ENCODE measurements around the gene KBTBD12. TPM values are rescaled to one million over a fixed set of nuclear protein-coding genes. Genes with fewer than 3 reads are reported as not detected.

Gene KBTBD12
- total and polyA plus RNA-seq, 2 of the 13 experiments (the other 11 are each of a cell fraction or from before 2014, with no cell fraction given): not detected

DNA sequence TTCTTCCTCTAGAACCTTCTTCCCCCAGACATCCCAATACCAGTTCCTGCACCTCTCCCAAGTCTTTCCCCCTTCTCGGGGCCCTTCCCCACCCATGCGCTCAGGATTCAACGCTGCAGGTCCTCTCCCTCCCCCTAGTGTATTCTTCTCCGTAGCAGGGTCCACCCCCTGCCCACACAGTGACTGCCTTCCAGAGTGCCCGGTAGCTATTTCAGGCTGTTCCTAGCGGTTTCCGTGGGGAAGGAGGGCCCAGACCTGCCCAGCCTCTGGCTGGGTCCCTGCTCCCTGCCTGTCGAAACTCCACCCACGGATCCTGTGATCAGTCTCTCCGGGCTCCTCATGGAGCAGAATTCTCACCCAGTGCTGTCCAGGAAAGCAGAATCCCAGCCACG is 92.0 kb downstream of the KBTBD12 start (continued):
- TF ChIP-seq, protein P1, sequence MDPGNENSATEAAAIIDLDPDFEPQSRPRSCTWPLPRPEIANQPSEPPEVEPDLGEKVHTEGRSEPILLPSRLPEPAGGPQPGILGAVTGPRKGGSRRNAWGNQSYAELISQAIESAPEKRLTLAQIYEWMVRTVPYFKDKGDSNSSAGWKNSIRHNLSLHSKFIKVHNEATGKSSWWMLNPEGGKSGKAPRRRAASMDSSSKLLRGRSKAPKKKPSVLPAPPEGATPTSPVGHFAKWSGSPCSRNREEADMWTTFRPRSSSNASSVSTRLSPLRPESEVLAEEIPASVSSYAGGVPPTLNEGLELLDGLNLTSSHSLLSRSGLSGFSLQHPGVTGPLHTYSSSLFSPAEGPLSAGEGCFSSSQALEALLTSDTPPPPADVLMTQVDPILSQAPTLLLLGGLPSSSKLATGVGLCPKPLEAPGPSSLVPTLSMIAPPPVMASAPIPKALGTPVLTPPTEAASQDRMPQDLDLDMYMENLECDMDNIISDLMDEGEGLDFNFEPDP (CRISPR knock-in tag; conservative IDR thresholded peaks at IDR 0.05): no peak
- no peak for TF ChIP-seq ZNF468 (CRISPR knock-in tag; IDR thresholded peaks at IDR 0.05)
- TF ChIP-seq, protein P2, sequence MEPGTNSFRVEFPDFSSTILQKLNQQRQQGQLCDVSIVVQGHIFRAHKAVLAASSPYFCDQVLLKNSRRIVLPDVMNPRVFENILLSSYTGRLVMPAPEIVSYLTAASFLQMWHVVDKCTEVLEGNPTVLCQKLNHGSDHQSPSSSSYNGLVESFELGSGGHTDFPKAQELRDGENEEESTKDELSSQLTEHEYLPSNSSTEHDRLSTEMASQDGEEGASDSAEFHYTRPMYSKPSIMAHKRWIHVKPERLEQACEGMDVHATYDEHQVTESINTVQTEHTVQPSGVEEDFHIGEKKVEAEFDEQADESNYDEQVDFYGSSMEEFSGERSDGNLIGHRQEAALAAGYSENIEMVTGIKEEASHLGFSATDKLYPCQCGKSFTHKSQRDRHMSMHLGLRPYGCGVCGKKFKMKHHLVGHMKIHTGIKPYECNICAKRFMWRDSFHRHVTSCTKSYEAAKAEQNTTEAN (CRISPR knock-in tag; conservative IDR thresholded peaks at IDR 0.05): no peak
- TF ChIP-seq, protein P3, sequence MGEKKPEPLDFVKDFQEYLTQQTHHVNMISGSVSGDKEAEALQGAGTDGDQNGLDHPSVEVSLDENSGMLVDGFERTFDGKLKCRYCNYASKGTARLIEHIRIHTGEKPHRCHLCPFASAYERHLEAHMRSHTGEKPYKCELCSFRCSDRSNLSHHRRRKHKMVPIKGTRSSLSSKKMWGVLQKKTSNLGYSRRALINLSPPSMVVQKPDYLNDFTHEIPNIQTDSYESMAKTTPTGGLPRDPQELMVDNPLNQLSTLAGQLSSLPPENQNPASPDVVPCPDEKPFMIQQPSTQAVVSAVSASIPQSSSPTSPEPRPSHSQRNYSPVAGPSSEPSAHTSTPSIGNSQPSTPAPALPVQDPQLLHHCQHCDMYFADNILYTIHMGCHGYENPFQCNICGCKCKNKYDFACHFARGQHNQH (CRISPR knock-in tag; IDR thresholded peaks at IDR 0.05): no peak
- TF ChIP-seq, protein P4, sequence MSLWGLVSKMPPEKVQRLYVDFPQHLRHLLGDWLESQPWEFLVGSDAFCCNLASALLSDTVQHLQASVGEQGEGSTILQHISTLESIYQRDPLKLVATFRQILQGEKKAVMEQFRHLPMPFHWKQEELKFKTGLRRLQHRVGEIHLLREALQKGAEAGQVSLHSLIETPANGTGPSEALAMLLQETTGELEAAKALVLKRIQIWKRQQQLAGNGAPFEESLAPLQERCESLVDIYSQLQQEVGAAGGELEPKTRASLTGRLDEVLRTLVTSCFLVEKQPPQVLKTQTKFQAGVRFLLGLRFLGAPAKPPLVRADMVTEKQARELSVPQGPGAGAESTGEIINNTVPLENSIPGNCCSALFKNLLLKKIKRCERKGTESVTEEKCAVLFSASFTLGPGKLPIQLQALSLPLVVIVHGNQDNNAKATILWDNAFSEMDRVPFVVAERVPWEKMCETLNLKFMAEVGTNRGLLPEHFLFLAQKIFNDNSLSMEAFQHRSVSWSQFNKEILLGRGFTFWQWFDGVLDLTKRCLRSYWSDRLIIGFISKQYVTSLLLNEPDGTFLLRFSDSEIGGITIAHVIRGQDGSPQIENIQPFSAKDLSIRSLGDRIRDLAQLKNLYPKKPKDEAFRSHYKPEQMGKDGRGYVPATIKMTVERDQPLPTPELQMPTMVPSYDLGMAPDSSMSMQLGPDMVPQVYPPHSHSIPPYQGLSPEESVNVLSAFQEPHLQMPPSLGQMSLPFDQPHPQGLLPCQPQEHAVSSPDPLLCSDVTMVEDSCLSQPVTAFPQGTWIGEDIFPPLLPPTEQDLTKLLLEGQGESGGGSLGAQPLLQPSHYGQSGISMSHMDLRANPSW (CRISPR knock-in tag; IDR thresholded peaks at IDR 0.05; ENCODE audit: borderline replicate concordance): no peak
- TF ChIP-seq MZF1 (CRISPR knock-in tag; IDR thresholded peaks at IDR 0.05; ENCODE audit: borderline replicate concordance): no peak
- TF ChIP-seq MEIS2 (CRISPR knock-in tag; IDR thresholded peaks at IDR 0.05): no peak
- TF ChIP-seq, protein P5, sequence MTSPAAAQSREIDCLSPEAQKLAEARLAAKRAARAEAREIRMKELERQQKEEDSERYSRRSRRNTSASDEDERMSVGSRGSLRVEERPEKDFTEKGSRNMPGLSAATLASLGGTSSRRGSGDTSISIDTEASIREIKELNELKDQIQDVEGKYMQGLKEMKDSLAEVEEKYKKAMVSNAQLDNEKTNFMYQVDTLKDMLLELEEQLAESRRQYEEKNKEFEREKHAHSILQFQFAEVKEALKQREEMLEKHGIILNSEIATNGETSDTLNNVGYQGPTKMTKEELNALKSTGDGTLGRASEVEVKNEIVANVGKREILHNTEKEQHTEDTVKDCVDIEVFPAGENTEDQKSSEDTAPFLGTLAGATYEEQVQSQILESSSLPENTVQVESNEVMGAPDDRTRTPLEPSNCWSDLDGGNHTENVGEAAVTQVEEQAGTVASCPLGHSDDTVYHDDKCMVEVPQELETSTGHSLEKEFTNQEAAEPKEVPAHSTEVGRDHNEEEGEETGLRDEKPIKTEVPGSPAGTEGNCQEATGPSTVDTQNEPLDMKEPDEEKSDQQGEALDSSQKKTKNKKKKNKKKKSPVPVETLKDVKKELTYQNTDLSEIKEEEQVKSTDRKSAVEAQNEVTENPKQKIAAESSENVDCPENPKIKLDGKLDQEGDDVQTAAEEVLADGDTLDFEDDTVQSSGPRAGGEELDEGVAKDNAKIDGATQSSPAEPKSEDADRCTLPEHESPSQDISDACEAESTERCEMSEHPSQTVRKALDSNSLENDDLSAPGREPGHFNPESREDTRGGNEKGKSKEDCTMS (CRISPR knock-in tag; conservative IDR thresholded peaks at IDR 0.05): no peak
- no peak for TF ChIP-seq CENPT (CRISPR knock-in tag; IDR thresholded peaks at IDR 0.05; ENCODE audit: low read depth)
- TF ChIP-seq ZNF225 (CRISPR knock-in tag; IDR thresholded peaks at IDR 0.05): no peak
- TF ChIP-seq, protein P6, sequence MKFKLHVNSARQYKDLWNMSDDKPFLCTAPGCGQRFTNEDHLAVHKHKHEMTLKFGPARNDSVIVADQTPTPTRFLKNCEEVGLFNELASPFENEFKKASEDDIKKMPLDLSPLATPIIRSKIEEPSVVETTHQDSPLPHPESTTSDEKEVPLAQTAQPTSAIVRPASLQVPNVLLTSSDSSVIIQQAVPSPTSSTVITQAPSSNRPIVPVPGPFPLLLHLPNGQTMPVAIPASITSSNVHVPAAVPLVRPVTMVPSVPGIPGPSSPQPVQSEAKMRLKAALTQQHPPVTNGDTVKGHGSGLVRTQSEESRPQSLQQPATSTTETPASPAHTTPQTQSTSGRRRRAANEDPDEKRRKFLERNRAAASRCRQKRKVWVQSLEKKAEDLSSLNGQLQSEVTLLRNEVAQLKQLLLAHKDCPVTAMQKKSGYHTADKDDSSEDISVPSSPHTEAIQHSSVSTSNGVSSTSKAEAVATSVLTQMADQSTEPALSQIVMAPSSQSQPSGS (CRISPR knock-in tag; IDR thresholded peaks at IDR 0.05): no peak
- no peak for TF ChIP-seq ELF3 (CRISPR knock-in tag; IDR thresholded peaks at IDR 0.05)
- TF ChIP-seq, protein P7, sequence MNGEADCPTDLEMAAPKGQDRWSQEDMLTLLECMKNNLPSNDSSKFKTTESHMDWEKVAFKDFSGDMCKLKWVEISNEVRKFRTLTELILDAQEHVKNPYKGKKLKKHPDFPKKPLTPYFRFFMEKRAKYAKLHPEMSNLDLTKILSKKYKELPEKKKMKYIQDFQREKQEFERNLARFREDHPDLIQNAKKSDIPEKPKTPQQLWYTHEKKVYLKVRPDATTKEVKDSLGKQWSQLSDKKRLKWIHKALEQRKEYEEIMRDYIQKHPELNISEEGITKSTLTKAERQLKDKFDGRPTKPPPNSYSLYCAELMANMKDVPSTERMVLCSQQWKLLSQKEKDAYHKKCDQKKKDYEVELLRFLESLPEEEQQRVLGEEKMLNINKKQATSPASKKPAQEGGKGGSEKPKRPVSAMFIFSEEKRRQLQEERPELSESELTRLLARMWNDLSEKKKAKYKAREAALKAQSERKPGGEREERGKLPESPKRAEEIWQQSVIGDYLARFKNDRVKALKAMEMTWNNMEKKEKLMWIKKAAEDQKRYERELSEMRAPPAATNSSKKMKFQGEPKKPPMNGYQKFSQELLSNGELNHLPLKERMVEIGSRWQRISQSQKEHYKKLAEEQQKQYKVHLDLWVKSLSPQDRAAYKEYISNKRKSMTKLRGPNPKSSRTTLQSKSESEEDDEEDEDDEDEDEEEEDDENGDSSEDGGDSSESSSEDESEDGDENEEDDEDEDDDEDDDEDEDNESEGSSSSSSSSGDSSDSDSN (CRISPR knock-in tag; IDR thresholded peaks at IDR 0.05): 0 out of 2 replicates have a peak, but pooled peaks have one; percentile 23
- TF ChIP-seq DPF2 (CRISPR knock-in tag; IDR thresholded peaks at IDR 0.05; ENCODE audit: borderline replicate concordance, low read depth): no peak
- TF ChIP-seq, protein P8, sequence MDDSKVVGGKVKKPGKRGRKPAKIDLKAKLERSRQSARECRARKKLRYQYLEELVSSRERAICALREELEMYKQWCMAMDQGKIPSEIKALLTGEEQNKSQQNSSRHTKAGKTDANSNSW (CRISPR knock-in tag; IDR thresholded peaks at IDR 0.05; ENCODE audit: borderline replicate concordance): no peak

Data from HepG2 (cell line).